GM12878 (cell line): Measurements from ENCODE around the gene UTP14A. TPM values are rescaled to one million over a fixed set of nuclear protein-coding genes. Genes with fewer than 3 reads are reported as not detected.
A peak's percentile ranks its signal among the peaks of the same experiment; 100 is the strongest.

Experiments used
- ATF2 ChIP-seq: IDR thresholded peaks from 2 replicates; pipeline ENCODE4 v1.6.1; 2012; ENCODE audit warnings: low read length, inconsistent platforms
- CEBPB ChIP-seq, 2 experiments: fragments of 150-350 bp in 1 of 2; IDR thresholded peaks; 2 replicates each; pipeline ENCODE4 v1.6.1; 2012 to 2014; ENCODE audit warnings: low read depth in 2 of 2, low read length in 2 of 2, borderline replicate concordance in 1 of 2, inconsistent platforms in 1 of 2
- EED ChIP-seq: sonication (generic); IDR thresholded peaks from 2 replicates; pipeline ENCODE4 v1.6.1; 2016; ENCODE audit warnings: antibody characterized with exemption, low read depth
- EP300 ChIP-seq, 2 experiments: fragments of 150-350 bp in 1 of 2; IDR thresholded peaks; 2 replicates each; pipeline ENCODE4 v1.6.1; 2011 to 2012; ENCODE audit warnings: low read depth in 2 of 2, low read length in 2 of 2, borderline replicate concordance in 1 of 2, improper control_type of control experiment in 1 of 2, inconsistent platforms in 1 of 2; ENCODE audit not compliant: control insufficient read depth in 1 of 2
- FOS ChIP-seq: IDR thresholded peaks from 3 replicates; pipeline ENCODE4 v1.6.1; 2011; ENCODE audit warnings: borderline replicate concordance; ENCODE audit not compliant: insufficient read length; ENCODE audit errors: extremely low read depth
- FOXM1 ChIP-seq: IDR thresholded peaks from 2 replicates; pipeline ENCODE4 v1.6.1; 2012; ENCODE audit warnings: low read depth, mild to moderate bottlenecking, inconsistent platforms, low read length, moderate library complexity
- GATAD2B ChIP-seq: fragments of 450-650 bp; conservative IDR thresholded peaks from 2 replicates; pipeline ENCODE4 v1.6.1; 2017; ENCODE audit warnings: low read depth, mild to moderate bottlenecking, moderate library complexity
- IRF3 ChIP-seq: fragments of 450-650 bp; IDR thresholded peaks from 2 replicates; pipeline ENCODE4 v1.6.1; 2014; ENCODE audit warnings: mild to moderate bottlenecking
- JUND ChIP-seq: IDR thresholded peaks from 2 replicates; pipeline ENCODE4 v1.6.1; 2012; ENCODE audit warnings: low read depth, mild to moderate bottlenecking, low read length, improper control_type of control experiment, moderate library complexity
- KAT2A ChIP-seq: conservative IDR thresholded peaks from 2 replicates; pipeline ENCODE4 v1.6.1; 2011; ENCODE audit warnings: low read depth, low read length; ENCODE audit not compliant: control insufficient read depth
- MTA2 ChIP-seq: fragments of 450-650 bp; IDR thresholded peaks from 2 replicates; pipeline ENCODE4 v1.6.1; 2016; ENCODE audit warnings: low read depth, mild to moderate bottlenecking, moderate library complexity
- NFIC ChIP-seq: IDR thresholded peaks from 2 replicates; pipeline ENCODE4 v1.6.1; 2012; ENCODE audit warnings: low read depth, mild to moderate bottlenecking, inconsistent platforms, low read length, moderate library complexity
- NR2C1 ChIP-seq: fragments of 450-650 bp; IDR thresholded peaks from 2 replicates; pipeline ENCODE4 v1.6.1; 2017; ENCODE audit warnings: antibody characterized with exemption, mild to moderate bottlenecking, moderate library complexity
- PBX3 ChIP-seq: IDR thresholded peaks from 2 replicates; pipeline ENCODE4 v1.6.1; 2011; ENCODE audit warnings: mild to moderate bottlenecking, low read depth, low read length, moderate library complexity; ENCODE audit not compliant: insufficient replicate concordance
- PKNOX1 ChIP-seq: fragments of 450-650 bp; IDR thresholded peaks from 2 replicates; pipeline ENCODE4 v1.6.1; 2016; ENCODE audit warnings: mild to moderate bottlenecking
- POLR2A ChIP-seq: IDR thresholded peaks from 2 replicates; pipeline ENCODE4 v1.6.1; 2011; ENCODE audit warnings: low read depth, mild to moderate bottlenecking, low read length
- POLR2AphosphoS5 ChIP-seq: IDR thresholded peaks from 2 replicates; pipeline ENCODE4 v1.6.1; 2011; ENCODE audit warnings: mild to moderate bottlenecking, low read length, inconsistent platforms
- RAD51 ChIP-seq: fragments of 450-650 bp; IDR thresholded peaks from 2 replicates; pipeline ENCODE4 v1.6.1; 2016; ENCODE audit warnings: moderate library complexity, mild to moderate bottlenecking, inconsistent platforms
- RUNX3 ChIP-seq: IDR thresholded peaks from 2 replicates; pipeline ENCODE4 v1.6.1; 2012; ENCODE audit warnings: low read length, inconsistent platforms
- ZNF592 ChIP-seq: fragments of 450-650 bp; IDR thresholded peaks from 2 replicates; pipeline ENCODE4 v1.6.1; 2017; ENCODE audit warnings: mild to moderate bottlenecking, moderate library complexity
- ZSCAN29 ChIP-seq: fragments of 450-650 bp; IDR thresholded peaks from 2 replicates; pipeline ENCODE4 v1.6.1; 2017; ENCODE audit warnings: mild to moderate bottlenecking, moderate library complexity
- polyA plus RNA-seq, 11 experiments: library from polyadenylated mRNA; depleted of rRNA in 4 of 11; unstranded in 6 of 11; stranded (reverse) in 5 of 11; fragments of >200 nt; fragmentation: Nextera tagmentation in 4 of 11; fragmentation: Illumina TruSeq in 1 of 11; extraction: Ambion mirVana in 4 of 11; extraction: Trizol in 1 of 11; gene quantifications; 1 replicate in 1 of 11; 2 replicates in 10 of 11; pipeline versions ENCODE4 v1.2.1 to v1.2.3, GENCODE V29; 2011 to 2016; ENCODE audit warnings: inconsistent platforms in 2 of 11, missing spikeins in 2 of 11, low read depth in 1 of 11
- total RNA-seq, 4 experiments: library from RNA; depleted of rRNA in 3 of 4; stranded (reverse); fragments of >200 nt in 3 of 4; fragmentation: Illumina TruSeq in 1 of 4; extraction: Trizol in 1 of 4; gene quantifications; 2 replicates each; pipeline versions ENCODE4 v1.2.1 to v1.2.3, GENCODE V29; 2013 to 2021

Gene UTP14A
- total and polyA plus RNA-seq, 10 of the 15 experiments (the other 5 are each of a cell fraction or from before 2014, with no cell fraction given): 16.9 to 49.8 (median 31.4) TPM

- no peak for TF ChIP-seq ZNF592
- TF ChIP-seq NR2C1: no peak
- TF ChIP-seq CEBPB (IDR thresholded peaks at IDR 0.05; ENCODE audit: borderline replicate concordance in 1 of 2, low read depth in 2 of 2, low read length in 2 of 2): no peak
- TF ChIP-seq FOS: no peak
- TF ChIP-seq PKNOX1: peak; percentile 83
- no peak for TF ChIP-seq EED
- 0 out of 2 replicates have a peak, but pooled peaks have one; percentile 19 for TF ChIP-seq RUNX3
- TF ChIP-seq FOXM1: no peak
- no peak for TF ChIP-seq NFIC
- no peak for TF ChIP-seq IRF3
- no peak for TF ChIP-seq KAT2A
- peak; percentile 38 for TF ChIP-seq PBX3
- TF ChIP-seq RAD51: no peak
- no peak for TF ChIP-seq JUND
- TF ChIP-seq ATF2: no peak
- no peak for TF ChIP-seq ZSCAN29
- no peak for TF ChIP-seq EP300 (IDR thresholded peaks at IDR 0.05; ENCODE audit: borderline replicate concordance in 1 of 2, control insufficient read depth in 1 of 2, low read depth in 2 of 2, low read length in 2 of 2)
- TF ChIP-seq MTA2: no peak
- peak; percentile 60; the same call in 1 of the 2 replicates for TF ChIP-seq POLR2AphosphoS5
- peak; percentile 78 for TF ChIP-seq POLR2A
- TF ChIP-seq GATAD2B: no peak
These were observed 55.5 kb downstream of the UTP14A start (continued) for GRCh38 chrX:129961180-129962083.
